Effector memory CD8-positive, alpha-beta T cell (primary cell): Measurements from ENCODE around the gene PPP2R2B.

Source experiments
- ATAC-seq: fragments of 150-1000 bp; cut with Tn5 transposase; replicated peaks from 2 replicates; pipeline ENCODE4 v1.10.0; 2021; ENCODE audit warnings: mild to moderate bottlenecking, moderate library complexity
- DNase-seq, 3 experiments: peaks; one replicate each; pipeline ENCODE4 v3.0.0; 2021
- H3K27ac Mint-ChIP-seq, 2 donors: one replicate each; pipeline ENCODE4 v1.8.0; 2022; ENCODE audit warnings: mild to moderate bottlenecking in 2 of 2, mixed read lengths in 2 of 2, moderate library complexity in 2 of 2
- H3K27me3 Mint-ChIP-seq, 2 donors: one replicate each; pipeline ENCODE4 v1.8.0; 2022; ENCODE audit warnings: mixed read lengths in 2 of 2
- H3K36me3 Mint-ChIP-seq: one replicate; pipeline ENCODE4 v1.8.0; 2022; ENCODE audit warnings: mild to moderate bottlenecking, moderate library complexity, mixed read lengths; ENCODE audit not compliant: insufficient read depth
- H3K4me1 Mint-ChIP-seq, 2 donors: one replicate each; pipeline ENCODE4 v1.8.0; 2022; ENCODE audit warnings: low read depth in 2 of 2, mixed read lengths in 2 of 2
- H3K4me3 Mint-ChIP-seq, 2 donors: one replicate each; pipeline ENCODE4 v1.8.0; 2022; ENCODE audit warnings: mild to moderate bottlenecking in 2 of 2, mixed read lengths in 2 of 2, moderate library complexity in 2 of 2
- H3K9me3 Mint-ChIP-seq, 2 donors: one replicate each; pipeline ENCODE4 v1.8.0; 2022; ENCODE audit warnings: mixed read lengths in 2 of 2

The PPP2R2B gene

DNA sequence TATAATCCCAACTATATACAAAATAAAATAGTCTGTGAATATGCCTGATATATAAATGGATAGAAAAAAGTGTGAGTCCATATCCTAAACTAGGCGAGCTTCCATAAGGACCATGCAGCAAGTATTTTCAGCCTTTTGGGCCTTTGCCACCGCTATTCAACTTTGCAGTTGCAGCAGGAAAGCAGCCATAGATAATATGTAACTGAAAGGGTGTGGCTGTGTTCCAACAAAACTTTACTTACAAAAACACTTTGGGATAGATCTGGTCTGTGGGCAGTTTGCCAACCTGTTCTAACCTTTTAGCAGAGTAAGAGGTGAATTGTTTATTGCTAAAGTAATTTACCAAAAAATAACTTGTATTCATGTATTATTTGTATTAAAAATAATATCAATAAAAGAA is 234.8 kb downstream of the PPP2R2B start:
- Mint-ChIP-seq H3K4me1 (peaks cover 0 to 1% of the 10 kb centered on the region in 2 donors), H3K27ac (no peak overlapping the region), H3K4me3 (no peak overlapping the region), H3K36me3 (peaks cover 7% of the 10 kb centered on the region), H3K9me3 (no peaks in the 10 kb centered on the region), H3K27me3 (no peaks in the 10 kb centered on the region)
- ATAC-seq (no peak), DNase-seq (no peak)

DNA sequence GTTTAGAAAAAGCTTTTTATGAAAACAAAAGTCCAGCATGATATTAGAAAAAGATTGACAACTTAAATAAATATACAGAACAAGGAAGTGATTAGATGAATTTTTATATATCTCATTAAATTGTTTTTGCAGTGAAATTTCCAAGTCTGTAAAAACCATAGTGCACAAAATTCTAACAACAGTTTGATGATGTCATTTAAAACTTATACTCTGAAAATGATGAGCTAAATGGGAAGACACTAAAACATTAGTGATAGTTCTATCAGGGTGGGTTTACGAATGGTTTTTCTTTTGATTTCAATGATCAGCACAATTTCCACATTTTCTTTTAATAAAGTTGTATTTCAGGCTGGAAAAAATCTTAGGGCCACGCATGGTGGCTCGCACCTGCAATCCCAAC is 236.1 kb downstream of the PPP2R2B start:
- Mint-ChIP-seq H3K27me3 (no peaks in the 10 kb centered on the region), H3K4me1 (no peaks in the 10 kb centered on the region), H3K4me3 (no peak overlapping the region), H3K27ac (no peak overlapping the region), H3K36me3 (peaks cover 3% of the 10 kb centered on the region), H3K9me3 (no peaks in the 10 kb centered on the region)
- DNase-seq, result no peak
- no peak for ATAC-seq

DNA sequence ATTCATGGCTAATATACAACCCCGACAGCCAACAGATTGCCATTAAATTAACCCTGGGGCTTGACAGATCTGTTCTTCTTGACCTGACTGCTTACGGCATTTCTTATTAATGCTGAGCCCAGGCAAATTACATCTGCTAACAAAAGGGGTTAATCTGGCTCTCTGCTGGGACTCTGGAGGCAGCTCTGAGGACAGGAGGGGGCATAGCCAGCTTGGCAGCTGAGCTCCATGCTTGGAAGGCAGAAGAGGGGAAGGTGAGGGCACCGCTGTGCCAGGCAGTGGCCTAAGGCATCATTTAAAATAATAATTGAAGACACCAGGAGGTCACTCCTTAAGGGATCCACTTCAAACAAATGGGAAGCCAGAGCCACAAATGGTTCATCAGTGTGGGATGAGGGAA is 236.6 kb downstream of the PPP2R2B start:
- DNase-seq (no peak), ATAC-seq (no peak)
- H3K4me3 Mint-ChIP-seq, result no peak overlapping the region
- H3K4me1 Mint-ChIP-seq, result no peaks in the 10 kb centered on the region
- no peaks in the 10 kb centered on the region for H3K9me3 Mint-ChIP-seq
- no peaks in the 10 kb centered on the region for H3K27me3 Mint-ChIP-seq
- H3K27ac Mint-ChIP-seq, result no peak overlapping the region
- peaks cover 3% of the 10 kb centered on the region for H3K36me3 Mint-ChIP-seq

DNA sequence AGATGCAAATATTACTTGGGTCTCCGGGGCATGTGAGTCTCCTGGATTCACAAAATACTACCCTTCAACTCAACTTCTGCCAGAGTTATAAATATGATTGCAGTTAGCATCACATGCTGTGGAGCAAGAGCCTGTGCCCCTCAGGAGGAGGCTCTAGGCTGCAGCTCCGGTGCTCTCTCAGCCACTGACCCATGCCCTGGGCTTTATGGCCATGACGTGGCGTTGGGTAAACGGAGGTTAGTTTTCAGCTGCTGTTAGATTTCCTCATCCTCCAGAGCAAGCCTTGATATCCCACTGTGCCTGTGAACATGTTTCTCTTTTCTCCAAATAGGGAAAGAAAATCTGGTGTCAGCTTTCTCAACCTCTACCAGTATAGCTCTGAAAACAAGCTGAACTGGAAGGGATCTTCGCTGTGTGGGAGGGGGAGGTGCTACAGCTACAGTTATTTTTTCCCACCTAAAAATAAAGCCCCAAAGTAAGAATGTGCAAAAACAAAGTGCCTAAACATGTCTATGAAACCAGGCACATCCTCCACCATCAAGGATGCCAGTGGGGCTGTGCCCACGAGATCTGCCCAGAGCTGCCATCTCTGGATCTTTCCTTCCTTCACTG is 238.2 kb downstream of the PPP2R2B start:
- no peak overlapping the region for H3K27ac Mint-ChIP-seq
- ATAC-seq, result no peak
- H3K36me3 Mint-ChIP-seq, result peaks cover 9% of the 10 kb centered on the region
- no peak overlapping the region for H3K4me3 Mint-ChIP-seq
- no peaks in the 10 kb centered on the region for H3K4me1 Mint-ChIP-seq
- no peaks in the 10 kb centered on the region for H3K9me3 Mint-ChIP-seq
- H3K27me3 Mint-ChIP-seq, result no peaks in the 10 kb centered on the region
- DNase-seq, result no peak

DNA sequence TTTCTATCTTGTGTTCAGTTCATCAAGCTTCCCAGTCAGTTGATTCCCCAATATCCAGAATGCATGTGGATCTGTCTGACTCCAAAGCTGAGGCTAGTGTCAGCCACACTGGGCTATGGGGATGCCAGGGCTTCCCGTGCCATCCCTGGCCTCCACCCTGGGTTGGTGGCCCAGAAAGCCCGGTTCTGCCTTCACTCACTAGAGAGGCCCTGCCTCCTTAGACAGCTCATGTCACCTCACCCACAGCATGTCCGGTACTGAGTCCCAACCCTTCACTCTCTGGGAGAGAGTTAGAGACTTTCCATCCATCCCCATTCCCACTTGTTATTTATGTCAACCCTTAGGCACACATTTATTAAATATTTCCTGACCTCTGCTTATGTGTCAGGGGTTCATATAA is 243.1 kb downstream of the PPP2R2B start:
- no peak for ATAC-seq

DNA sequence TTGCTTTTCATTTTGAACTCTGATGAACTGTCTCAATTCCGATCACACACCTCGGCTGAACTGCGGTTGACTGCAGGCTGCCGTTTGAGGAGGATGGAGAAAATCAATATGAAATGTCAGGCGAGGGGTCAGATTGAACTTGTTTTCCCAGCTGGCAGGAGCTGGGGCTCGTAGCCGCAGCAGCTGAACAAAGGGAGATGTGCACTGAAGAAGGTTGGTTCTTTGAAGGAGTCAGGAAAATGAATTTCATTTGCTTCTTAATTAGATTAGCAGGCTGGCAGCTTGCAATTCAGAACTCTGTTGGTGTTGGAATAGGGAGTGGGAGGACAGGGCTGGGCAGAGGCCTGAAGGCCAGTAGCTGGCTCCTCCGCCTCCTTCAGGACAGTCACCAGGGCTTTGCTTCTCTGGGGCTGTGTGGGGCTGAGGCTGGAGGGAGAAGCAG is 245.2 kb downstream of the PPP2R2B start:
- H3K4me1 Mint-ChIP-seq, result peaks cover 10 to 26% of the 10 kb centered on the region in 2 donors
- H3K27ac Mint-ChIP-seq, result no peak overlapping the region
- DNase-seq (no peak), ATAC-seq (no peak)
- H3K36me3 Mint-ChIP-seq, result peaks cover 14% of the 10 kb centered on the region
- H3K4me3 Mint-ChIP-seq, result no peak overlapping the region
- H3K27me3 Mint-ChIP-seq, result no peaks in the 10 kb centered on the region
- H3K9me3 Mint-ChIP-seq, result no peaks in the 10 kb centered on the region

More for the DNA sequence above, 243.1 kb downstream of the PPP2R2B start:
- no peak overlapping the region for H3K4me3 Mint-ChIP-seq
- DNase-seq, result no peak
- no peaks in the 10 kb centered on the region for H3K9me3 Mint-ChIP-seq
- H3K27ac Mint-ChIP-seq, result no peak overlapping the region
- H3K27me3 Mint-ChIP-seq, result no peaks in the 10 kb centered on the region
- H3K36me3 Mint-ChIP-seq, result peaks cover 14% of the 10 kb centered on the region
- peaks cover 6 to 12% of the 10 kb centered on the region in 2 donors for H3K4me1 Mint-ChIP-seq

DNA sequence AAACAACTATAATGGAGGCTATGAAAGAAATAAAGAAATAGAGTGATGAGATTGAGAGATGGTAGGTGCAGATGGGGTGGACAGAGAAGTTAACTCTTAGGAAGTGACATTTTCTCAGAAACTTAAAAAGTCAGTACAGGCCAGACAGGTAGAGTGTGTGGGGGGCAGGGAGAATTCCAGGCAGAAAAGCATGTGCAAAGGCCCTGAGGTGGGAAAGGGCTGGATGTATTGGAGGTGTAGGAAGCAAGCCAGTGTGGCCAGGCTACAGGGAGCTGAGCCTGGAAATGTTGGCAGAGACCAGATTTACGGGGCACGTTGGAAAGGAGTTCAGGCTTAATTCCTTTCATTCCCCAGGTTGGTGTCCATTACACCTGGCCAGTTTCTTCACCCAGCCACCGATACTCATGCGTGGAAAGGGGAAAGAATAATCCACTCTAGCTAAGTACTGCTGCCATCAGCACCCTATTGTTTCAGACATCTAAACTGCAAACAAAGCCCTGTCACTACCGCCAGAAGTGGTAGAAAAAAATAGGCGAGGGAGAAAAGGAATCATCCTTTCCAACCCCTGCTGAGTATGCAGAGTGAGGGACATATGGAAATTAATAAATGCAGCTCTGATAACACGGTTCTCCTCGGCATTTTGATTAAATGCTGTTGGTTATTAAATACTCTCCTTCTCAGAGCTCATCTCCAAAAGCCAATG is 245.8 kb downstream of the PPP2R2B start:
- Mint-ChIP-seq H3K36me3 (peaks cover 14% of the 10 kb centered on the region), H3K27me3 (no peaks in the 10 kb centered on the region), H3K4me1 (peaks cover 10 to 26% of the 10 kb centered on the region in 2 donors), H3K9me3 (no peaks in the 10 kb centered on the region), H3K4me3 (no peak overlapping the region), H3K27ac (no peak overlapping the region)
- DNase-seq, result no peak
- ATAC-seq, result no peak

DNA sequence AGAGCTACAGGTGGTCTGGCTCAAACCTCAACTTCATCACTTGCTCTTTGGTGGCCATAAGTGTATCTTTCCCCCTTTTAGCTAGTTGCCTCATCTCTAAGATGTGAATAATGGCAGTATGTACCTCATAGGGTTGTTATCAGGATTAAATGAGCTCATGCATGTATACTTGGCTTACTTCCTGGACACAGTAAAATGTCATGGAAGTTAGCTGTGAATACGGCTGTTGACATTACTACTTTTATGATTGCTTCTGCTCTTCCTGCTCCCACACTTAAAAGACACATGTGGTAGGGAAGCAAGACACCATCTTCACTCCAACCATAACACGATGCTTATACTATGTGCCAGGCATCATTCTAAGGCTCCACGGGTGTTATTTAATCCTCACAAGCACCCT is 248.1 kb downstream of the PPP2R2B start:
- H3K9me3 Mint-ChIP-seq, result no peaks in the 10 kb centered on the region
- peaks cover 8% of the 10 kb centered on the region for H3K36me3 Mint-ChIP-seq
- no peak for DNase-seq
- H3K27me3 Mint-ChIP-seq, result no peaks in the 10 kb centered on the region
- peak overlapping the region in 1 of 2 donors; percentile 20 for H3K27ac Mint-ChIP-seq
- H3K4me1 Mint-ChIP-seq, result peaks cover 13 to 27% of the 10 kb centered on the region in 2 donors
- no peak overlapping the region for H3K4me3 Mint-ChIP-seq
- no peak for ATAC-seq

DNA sequence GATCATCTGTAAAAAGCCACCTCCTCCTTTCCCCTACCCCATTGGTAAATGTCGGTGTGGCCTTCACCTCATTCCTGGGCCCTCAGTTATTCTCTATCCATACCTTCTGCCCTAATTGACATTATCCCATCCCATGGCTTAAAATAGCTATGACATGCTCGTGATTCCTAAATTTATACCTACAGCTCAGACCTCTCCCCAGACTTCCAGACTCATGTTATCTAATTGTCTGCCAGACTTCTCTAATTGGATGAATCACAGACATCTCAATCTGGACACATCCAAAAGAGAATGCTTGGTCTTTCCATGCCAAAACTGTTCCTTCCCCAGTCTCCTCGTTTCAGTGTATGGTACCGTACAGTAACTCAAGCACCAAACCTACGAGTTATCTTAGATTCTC is 249.6 kb downstream of the PPP2R2B start:
- no peaks in the 10 kb centered on the region for H3K36me3 Mint-ChIP-seq

DNA sequence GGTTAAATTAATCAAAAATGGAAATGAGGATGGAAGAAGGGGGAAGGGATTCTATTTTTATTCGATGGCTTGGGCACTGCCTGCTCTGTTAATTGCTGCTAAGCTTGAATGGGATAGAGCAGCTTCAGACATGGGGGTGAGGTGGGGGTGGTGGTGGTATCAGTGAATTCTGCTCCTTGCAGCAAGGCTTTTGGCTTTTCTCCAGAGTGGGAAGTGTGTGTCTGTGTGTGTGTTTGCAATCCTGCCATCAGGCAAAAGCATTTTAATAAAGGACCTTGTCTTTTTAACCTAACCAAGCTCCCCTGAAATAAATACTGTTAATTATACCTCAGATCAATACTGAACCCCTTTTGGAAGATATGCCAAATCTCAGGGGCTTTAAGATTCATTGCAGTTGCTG is 251.6 kb downstream of the PPP2R2B start:
- H3K9me3 Mint-ChIP-seq, result no peaks in the 10 kb centered on the region
- H3K4me1 Mint-ChIP-seq, result peaks cover 18 to 28% of the 10 kb centered on the region in 2 donors
- DNase-seq, result no peak
- H3K36me3 Mint-ChIP-seq, result no peaks in the 10 kb centered on the region
- no peak for ATAC-seq
- no peaks in the 10 kb centered on the region for H3K27me3 Mint-ChIP-seq
- no peak overlapping the region for H3K27ac Mint-ChIP-seq
- H3K4me3 Mint-ChIP-seq, result no peak overlapping the region

More for the DNA sequence above, 249.6 kb downstream of the PPP2R2B start:
- peaks cover 16 to 33% of the 10 kb centered on the region in 2 donors for H3K4me1 Mint-ChIP-seq
- H3K27me3 Mint-ChIP-seq, result no peaks in the 10 kb centered on the region
- H3K27ac Mint-ChIP-seq, result peak overlapping the region in 1 of 2 donors; percentile 18
- DNase-seq (no peak), ATAC-seq (no peak)
- H3K9me3 Mint-ChIP-seq, result no peaks in the 10 kb centered on the region
- H3K4me3 Mint-ChIP-seq, result no peak overlapping the region

DNA sequence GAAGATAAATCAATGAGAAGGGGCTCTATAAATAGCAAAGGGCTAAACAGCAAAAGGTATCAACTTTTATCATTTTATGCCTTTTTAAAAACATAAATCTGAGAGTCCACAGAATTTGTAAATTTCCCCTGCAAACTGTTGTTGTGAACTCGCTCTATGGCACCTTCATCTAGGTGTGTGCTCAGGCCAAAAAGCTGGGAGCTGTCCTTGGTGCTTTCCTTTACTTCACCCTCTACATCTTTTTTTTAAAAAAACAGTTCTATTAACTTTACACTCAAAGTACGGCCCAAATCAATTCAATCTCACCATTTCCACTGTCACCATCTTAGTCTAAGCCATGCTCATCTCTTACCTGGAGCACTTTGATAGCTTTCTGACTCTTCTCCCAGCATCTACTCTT is 254.4 kb downstream of the PPP2R2B start:
- ATAC-seq (no peak), DNase-seq (no peak)
- Mint-ChIP-seq H3K27me3 (no peaks in the 10 kb centered on the region), H3K36me3 (no peaks in the 10 kb centered on the region), H3K4me3 (no peak overlapping the region), H3K27ac (no peak overlapping the region), H3K4me1 (peaks cover 9 to 12% of the 10 kb centered on the region in 2 donors), H3K9me3 (no peaks in the 10 kb centered on the region)

DNA sequence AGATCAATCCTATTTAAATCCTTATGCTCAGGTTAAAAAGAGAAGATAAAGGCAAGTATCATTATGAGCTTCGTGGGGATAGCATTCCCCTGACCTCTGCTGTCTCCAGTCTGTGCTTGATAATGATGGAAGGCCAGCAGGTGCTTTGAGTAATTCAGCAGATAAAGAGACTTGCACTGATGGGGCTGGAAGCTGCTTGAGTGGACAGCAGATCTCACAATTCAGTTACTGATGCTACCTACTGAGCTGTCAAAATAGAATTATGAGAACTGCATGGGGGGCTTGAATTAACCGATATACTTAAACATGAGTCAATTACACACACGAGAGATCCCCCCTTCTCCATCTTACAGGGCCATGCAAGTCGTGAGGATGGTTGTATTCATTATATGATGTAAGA is 254.9 kb downstream of the PPP2R2B start:
- no peak for ATAC-seq
- H3K9me3 Mint-ChIP-seq, result no peaks in the 10 kb centered on the region
- H3K27me3 Mint-ChIP-seq, result no peaks in the 10 kb centered on the region
- no peak overlapping the region for H3K4me3 Mint-ChIP-seq
- H3K27ac Mint-ChIP-seq, result no peak overlapping the region
- H3K4me1 Mint-ChIP-seq, result peaks cover 7 to 9% of the 10 kb centered on the region in 2 donors
- no peaks in the 10 kb centered on the region for H3K36me3 Mint-ChIP-seq
- no peak for DNase-seq

DNA sequence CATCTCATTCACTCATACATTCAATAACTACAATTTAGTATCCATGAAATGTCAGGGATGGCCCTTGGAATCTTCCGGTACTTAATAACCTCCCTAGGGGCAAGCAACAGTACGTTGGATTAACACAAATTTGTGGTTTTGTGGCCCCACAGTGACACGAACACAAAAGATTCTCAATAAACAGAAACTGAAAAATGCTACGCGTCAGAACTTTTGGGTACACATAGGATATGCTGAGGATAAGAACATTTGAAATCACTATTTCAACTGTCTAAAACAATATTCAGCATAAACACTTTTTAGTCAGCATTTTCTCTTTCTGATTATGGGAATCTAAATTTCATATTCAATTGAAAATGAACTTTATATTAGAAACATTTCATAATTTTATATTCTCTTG is 255.5 kb downstream of the PPP2R2B start:
- ATAC-seq (no peak), DNase-seq (no peak)
- Mint-ChIP-seq H3K36me3 (no peaks in the 10 kb centered on the region), H3K27ac (no peak overlapping the region), H3K9me3 (no peaks in the 10 kb centered on the region), H3K4me3 (no peak overlapping the region), H3K4me1 (peaks cover 7 to 9% of the 10 kb centered on the region in 2 donors), H3K27me3 (no peaks in the 10 kb centered on the region)

DNA sequence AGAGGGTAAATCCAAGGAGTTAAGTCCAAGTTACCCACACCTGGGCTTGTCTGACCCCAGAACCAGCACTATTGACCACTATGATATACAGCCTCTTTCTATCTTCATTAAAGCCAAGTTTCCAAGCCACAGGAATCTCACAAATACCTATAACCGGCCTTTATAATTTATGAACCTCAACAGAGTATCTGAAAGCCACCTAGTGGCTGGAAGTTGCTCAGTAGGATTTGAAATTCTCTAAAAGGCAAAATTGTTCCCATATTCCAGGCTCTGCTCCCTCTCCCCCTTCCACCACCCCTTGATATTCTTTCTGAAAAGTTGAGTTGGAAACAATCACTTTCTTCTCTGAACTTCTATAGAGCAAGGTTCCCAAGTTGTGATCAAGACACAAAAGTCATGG is 256.2 kb downstream of the PPP2R2B start:
- ATAC-seq (no peak), DNase-seq (no peak)
- H3K27ac Mint-ChIP-seq, result no peak overlapping the region
- peaks cover 7 to 9% of the 10 kb centered on the region in 2 donors for H3K4me1 Mint-ChIP-seq
- H3K27me3 Mint-ChIP-seq, result no peaks in the 10 kb centered on the region
- H3K36me3 Mint-ChIP-seq, result peaks cover 3% of the 10 kb centered on the region
- no peak overlapping the region for H3K4me3 Mint-ChIP-seq
- no peaks in the 10 kb centered on the region for H3K9me3 Mint-ChIP-seq
